Spleen (tissue), 11 donors: ENCODE data around the gene MAFF. TPM values are rescaled to one million over a fixed set of nuclear protein-coding genes. Genes with fewer than 3 reads are reported as not detected.

Experiments used
- DNase-seq: peaks from one replicate; pipeline ENCODE4 v3.0.0-alpha.2; 2020
- H3K27ac ChIP-seq, 8 donors: fragments of 200-600 bp; sonication (generic) in 7 of 8; 1 replicate in 4 of 8; 2 replicates in 4 of 8; pipeline versions ENCODE4 v1.5.0 to v1.8.0; 2016 to 2021; ENCODE audit warnings: inconsistent platforms in 4 of 8, mild to moderate bottlenecking in 4 of 8, moderate library complexity in 1 of 8
- H3K27me3 ChIP-seq, 7 donors: fragments of 200-600 bp; sonication (generic) in 6 of 7; replicated peaks in 1 of 7; 1 replicate in 4 of 7; 2 replicates in 3 of 7; pipeline versions ENCODE4 v1.5.0 to v1.8.0; 2016 to 2021; ENCODE audit warnings: inconsistent platforms in 3 of 7, mild to moderate bottlenecking in 1 of 7
- H3K36me3 ChIP-seq, 6 donors: fragments of 200-600 bp; sonication (generic) in 5 of 6; 1 replicate in 4 of 6; 2 replicates in 2 of 6; pipeline versions ENCODE4 v1.5.0 to v1.8.0; 2016 to 2021; ENCODE audit warnings: inconsistent platforms in 2 of 6
- H3K4me1 ChIP-seq, 6 donors: fragments of 200-600 bp; sonication (generic) in 5 of 6; 1 replicate in 3 of 6; 2 replicates in 3 of 6; pipeline versions ENCODE4 v1.5.0 to v1.8.0; 2016 to 2021; ENCODE audit warnings: inconsistent platforms in 3 of 6
- H3K4me3 ChIP-seq, 8 donors: fragments of 200-600 bp; sonication (generic) in 7 of 8; 1 replicate in 4 of 8; 2 replicates in 4 of 8; pipeline versions ENCODE4 v1.5.0 to v1.8.0; 2016 to 2021; ENCODE audit warnings: inconsistent platforms in 4 of 8, mild to moderate bottlenecking in 4 of 8, moderate library complexity in 2 of 8
- H3K9me3 ChIP-seq, 8 donors: fragments of 200-600 bp; sonication (generic) in 7 of 8; 1 replicate in 4 of 8; 2 replicates in 4 of 8; pipeline versions ENCODE4 v1.5.0 to v1.8.0; 2016 to 2021; ENCODE audit warnings: inconsistent platforms in 4 of 8
- CTCF ChIP-seq, 11 experiments: fragments of 200-600 bp in 7 of 11; fragments of 450-650 bp in 4 of 11; sonication (generic) in 4 of 11; IDR thresholded peaks in 8 of 11; conservative IDR thresholded peaks in 3 of 11; 1 replicate in 7 of 11; 2 replicates in 4 of 11; pipeline versions ENCODE4 v1.4.0 to v1.8.0; 2016 to 2021; ENCODE audit warnings: antibody characterized with exemption in 11 of 11, inconsistent platforms in 4 of 11, mild to moderate bottlenecking in 1 of 11
- POLR2A ChIP-seq, 3 donors: fragments of 450-650 bp; IDR thresholded peaks; one replicate each; pipeline ENCODE4 v1.5.1; 2017; ENCODE audit warnings: antibody characterized with exemption in 3 of 3, mild to moderate bottlenecking in 1 of 3
- POLR2AphosphoS5 ChIP-seq, 3 donors: sonication (generic); formaldehyde crosslinking; IDR thresholded peaks; one replicate each; pipeline ENCODE4 v1.5.1; 2017; ENCODE audit warnings: antibody characterized with exemption in 3 of 3
- WGBS, 5 donors: extraction: QIAGEN DNeasy Blood & Tissue Kit in 3 of 5; methylation state at CpG; one replicate each; pipeline versions ENCODE4 v1.1.5 to v1.1.7; 2013 to 2018; 5-methylcytosine and 5-hydroxymethylcytosine counted together
- intact Hi-C: fragments of 100-400 bp; cut with DNase I; formaldehyde crosslinking; loops from one replicate; pipeline ENCODE4 v1.15.0; 2023; ENCODE audit warnings: low total_unique reads
- polyA plus RNA-seq, 3 donors: library from polyadenylated mRNA; stranded (reverse); fragments of 200-250 nt; gene quantifications; one replicate each; pipeline ENCODE4 v1.2.1, GENCODE V29; 2013
- total RNA-seq, 7 donors: library from RNA; depleted of rRNA in 3 of 7; stranded (reverse); fragments of >200 nt in 3 of 7; fragmentation: NEBNext Ultra II Directional in 4 of 7; extraction: Animal tissue kit (Norgen Biotek cat#: 25700) in 4 of 7; gene quantifications; one replicate each; pipeline versions ENCODE4 v1.1.0 to v1.2.1, GENCODE V29; 2016 to 2021
- donor health status: healthy with polysubstance abuse.
- donor health status: DM: no; HTN: no; CAD: no; lungs with moderate emphysema.
- donor health status: DM: no; HTN: no; CAD: no.
- donor health status: Bipolar disorder and iron deficiency.
- donor health status: healthy.
- donor health status: DM: no; HTN: no; CAD: no.
- donor health status: DM: yes; HTN: yes; CAD: no.

The MAFF gene
- total and polyA plus RNA-seq, 10 donors: 2.1 to 32.4 (median 8.6) TPM

- Histone ChIP-seq H3K4me3 (no peak overlapping the region), H3K4me1 (peaks cover 0 to 43% (median 13%) of the 10 kb centered on the region in 6 donors), H3K9me3 (no peaks in the 10 kb centered on the region), H3K36me3 (peaks cover 0 to 40% (median 5%) of the 10 kb centered on the region in 6 donors), H3K27ac (peak overlapping the region in 4 of 8 donors; percentile 49 to 71 (median 56)), H3K27me3 (no peaks in the 10 kb centered on the region)
- WGBS, 5 donors: 68 to 83% (median 79%) methylated on average over 13 to 14 of the region's 14 CpGs
- no peak for TF ChIP-seq POLR2AphosphoS5 (IDR thresholded peaks at IDR 0.05)
- no peak for TF ChIP-seq CTCF (IDR thresholded peaks at IDR 0.05 in 8 of 11, conservative IDR thresholded peaks at IDR 0.05 in 3 of 11)
- no peak for TF ChIP-seq POLR2A (IDR thresholded peaks at IDR 0.05)
- DNase-seq: no peak
- intact Hi-C loops: no loop called here
Observed at GRCh38 chr22:38162881-38163843, 38.6 kb upstream of the MAFF start.

DNA sequence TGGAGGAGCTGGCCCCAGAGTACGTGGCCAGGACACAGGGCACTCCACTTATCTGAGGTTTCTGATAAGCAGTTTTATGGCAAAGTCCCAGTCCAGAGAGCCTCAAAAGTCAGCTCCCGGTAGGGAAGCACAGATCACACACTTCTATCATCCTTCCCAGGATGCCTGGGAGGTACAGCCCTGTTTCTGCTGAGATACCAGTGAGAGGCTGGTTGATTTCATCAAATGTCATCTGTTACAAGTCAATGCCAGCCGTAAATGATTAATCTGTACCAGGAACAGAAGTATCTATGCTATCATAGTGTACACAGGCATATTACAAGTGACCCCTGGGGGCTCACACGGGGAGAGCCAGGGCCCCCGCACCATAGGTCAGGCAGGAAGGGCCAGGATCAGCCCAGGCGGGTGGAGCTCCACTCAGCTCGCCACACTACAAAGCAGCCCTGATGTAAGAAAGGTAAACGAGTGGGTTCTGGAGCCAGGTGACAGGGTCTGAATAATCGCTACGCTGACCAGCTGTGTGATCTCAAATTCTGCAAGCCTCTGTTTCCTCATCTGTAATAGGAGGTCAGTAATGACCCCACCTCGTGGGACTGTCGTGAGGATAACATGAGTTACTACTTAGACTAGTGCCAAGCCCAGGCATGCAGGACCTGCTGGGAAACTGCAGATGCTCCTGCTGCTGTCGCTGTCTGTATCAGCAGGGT, 37.8 kb upstream of the MAFF start:
- WGBS, 5 donors: 87 to 89% (median 89%) methylated on average over 13 of the region's 13 CpGs

GRCh38 chr22:38164551-38164918, 37.3 kb upstream of the MAFF start:
- no peak overlapping the region for H3K27ac ChIP-seq
- no peak overlapping the region for H3K4me3 ChIP-seq
- peaks cover 0 to 52% (median 8%) of the 10 kb centered on the region in 6 donors for H3K36me3 ChIP-seq
- intact Hi-C loops: no loop called here
- TF ChIP-seq CTCF (IDR thresholded peaks at IDR 0.05 in 8 of 11, conservative IDR thresholded peaks at IDR 0.05 in 3 of 11) (no peak), POLR2AphosphoS5 (IDR thresholded peaks at IDR 0.05) (no peak), POLR2A (IDR thresholded peaks at IDR 0.05) (no peak)
- 89 to 100% (median 91%) methylated on average over 6 to 7 of the region's 7 CpGs for WGBS, 5 donors
- peaks cover 0 to 43% (median 13%) of the 10 kb centered on the region in 6 donors for H3K4me1 ChIP-seq
- no peaks in the 10 kb centered on the region for H3K9me3 ChIP-seq
- no peak for DNase-seq
- H3K27me3 ChIP-seq: no peaks in the 10 kb centered on the region

More for the DNA sequence above, 37.8 kb upstream of the MAFF start:
- intact Hi-C loops: no loop called here
- no peak overlapping the region for H3K27ac ChIP-seq
- no peak for DNase-seq
- peaks cover 0 to 49% (median 8%) of the 10 kb centered on the region in 6 donors for H3K36me3 ChIP-seq
- H3K27me3 ChIP-seq: no peaks in the 10 kb centered on the region
- peaks cover 0 to 43% (median 13%) of the 10 kb centered on the region in 6 donors for H3K4me1 ChIP-seq
- TF ChIP-seq POLR2A (IDR thresholded peaks at IDR 0.05) (no peak), POLR2AphosphoS5 (IDR thresholded peaks at IDR 0.05) (no peak), CTCF (IDR thresholded peaks at IDR 0.05 in 8 of 11, conservative IDR thresholded peaks at IDR 0.05 in 3 of 11) (no peak)
- H3K9me3 ChIP-seq: no peaks in the 10 kb centered on the region
- no peak overlapping the region for H3K4me3 ChIP-seq
